Germinal center (tissue), 1 donor: Measurements from ENCODE around the gene SYPL2.
"Not testable (repeated sequence)": the region's sequence is repeated elsewhere in the genome, so short reads cannot be mapped to it uniquely, and the experiment has no call there.

Experiments
- DNase-seq: peaks from one replicate; pipeline ENCODE4 v3.0.0; 2012; ENCODE audit warnings: mixed read lengths, low spot score

Gene SYPL2

DNA sequence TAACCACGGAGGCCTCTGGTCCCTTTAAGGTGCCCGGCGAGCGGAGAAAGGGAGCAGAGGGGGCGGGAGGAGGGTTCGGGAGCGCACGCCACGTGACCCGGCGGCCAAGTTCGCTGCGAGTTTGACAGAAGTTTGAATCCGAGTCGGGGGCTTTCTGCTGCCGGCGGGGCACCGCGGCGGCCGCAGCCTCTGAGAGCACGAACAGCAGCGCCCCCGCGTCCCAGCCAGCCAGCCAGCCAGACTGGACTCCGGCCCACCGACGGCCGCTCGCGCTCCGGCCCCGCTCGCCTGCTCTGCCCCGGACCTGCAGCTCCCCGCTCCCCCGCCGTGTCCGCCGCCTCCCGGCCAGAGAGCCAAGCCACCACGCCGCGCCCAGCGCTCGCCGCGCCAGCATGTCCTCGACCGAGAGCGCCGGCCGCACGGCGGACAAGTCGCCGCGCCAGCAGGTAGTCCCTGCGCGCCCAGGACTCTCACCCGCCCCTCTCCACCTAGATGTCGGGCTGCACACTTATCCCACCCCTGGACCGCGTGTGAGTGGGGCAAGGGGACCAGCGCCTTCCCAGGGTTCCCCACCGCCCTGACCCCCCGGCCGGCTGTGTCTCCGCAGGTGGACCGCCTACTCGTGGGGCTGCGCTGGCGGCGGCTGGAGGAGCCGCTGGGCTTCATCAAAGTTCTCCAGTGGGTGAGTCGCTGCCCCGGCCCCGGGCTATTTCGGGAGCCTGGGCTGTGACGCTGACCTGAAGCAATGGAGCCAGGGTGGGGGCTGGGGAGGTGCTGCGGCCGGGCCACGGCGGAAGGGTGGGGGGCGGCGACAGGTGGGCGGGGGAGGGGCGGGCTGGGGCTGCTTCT, at the start of gene SYPL2:
TSS of gene SYPL2 (plus strand) at position 95 of the 849 bp plus-strand sequence. CDS start at position 393, 298 bp downstream.
- no peak for DNase-seq

DNA sequence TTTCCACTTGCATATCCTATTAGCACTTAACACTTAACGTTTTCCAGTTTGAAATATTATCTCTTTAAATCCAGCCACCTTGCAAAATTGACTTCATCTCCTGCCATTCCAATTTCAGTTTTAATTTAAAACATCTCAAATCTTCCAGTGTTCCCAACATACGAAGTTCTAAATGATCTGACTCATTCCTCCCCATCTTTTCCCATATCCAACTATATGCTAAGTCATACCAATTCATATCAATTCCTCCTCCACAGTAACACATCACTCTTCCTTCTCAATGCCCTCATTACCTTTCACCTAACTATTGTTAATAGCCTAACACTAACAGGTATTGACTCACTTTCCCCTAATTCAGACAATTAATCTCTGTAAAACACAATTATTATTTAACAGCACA, 42.8 kb upstream of the SYPL2 start:
- no peak for DNase-seq

GRCh38 chr1:109425391-109426280, 40.7 kb upstream of the SYPL2 start:
- DNase-seq, result peak; percentile 47

DNA sequence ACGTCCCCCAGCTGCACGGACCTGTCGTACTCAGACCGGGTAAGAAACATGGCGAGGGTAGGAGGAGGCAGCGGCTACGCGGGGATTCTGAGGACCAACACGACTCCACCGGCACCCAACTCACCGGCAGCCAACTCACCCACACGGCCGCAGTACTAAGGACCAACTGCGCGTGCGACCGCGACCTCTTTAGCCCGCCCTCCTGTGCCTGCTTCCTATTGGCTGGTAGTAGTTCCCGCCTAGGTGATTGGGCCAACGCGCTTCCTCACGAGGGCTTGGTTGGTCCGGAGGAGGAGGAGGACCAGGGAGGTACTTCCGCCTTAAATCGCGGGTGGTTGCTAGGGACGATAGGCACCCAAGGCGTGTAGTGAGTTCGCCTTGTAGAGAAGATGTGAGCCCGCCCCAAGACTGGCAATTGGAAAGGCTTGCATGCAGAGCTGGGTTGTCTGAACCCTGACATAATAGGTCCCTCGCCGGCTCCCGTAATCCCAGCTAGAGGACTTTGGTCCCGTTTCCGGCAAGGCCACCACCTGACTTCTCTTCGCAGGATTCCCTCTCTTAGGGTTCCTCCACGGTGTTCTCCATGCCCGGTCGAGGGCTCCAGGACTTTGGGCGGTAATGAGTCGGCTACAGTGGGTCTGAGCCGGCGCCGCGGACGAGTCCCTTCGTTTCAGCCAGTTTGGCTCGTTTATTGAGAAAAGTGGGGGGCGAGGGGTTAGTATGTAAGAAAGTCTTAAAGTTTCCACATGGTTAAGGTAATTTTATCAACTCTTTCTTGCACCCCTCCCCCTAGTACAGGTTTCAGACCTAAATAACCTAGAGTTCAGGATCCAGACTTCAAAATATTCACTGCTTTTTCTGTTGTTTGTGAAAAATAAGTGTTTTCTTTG, 39.8 kb upstream of the SYPL2 start, which contains the start of gene PSMA5:
TSS of gene PSMA5 (minus strand) at position 168 of the 890 bp plus-strand sequence. CDS start at position 50, 118 bp downstream.
- peak; percentile 97 for DNase-seq

DNA sequence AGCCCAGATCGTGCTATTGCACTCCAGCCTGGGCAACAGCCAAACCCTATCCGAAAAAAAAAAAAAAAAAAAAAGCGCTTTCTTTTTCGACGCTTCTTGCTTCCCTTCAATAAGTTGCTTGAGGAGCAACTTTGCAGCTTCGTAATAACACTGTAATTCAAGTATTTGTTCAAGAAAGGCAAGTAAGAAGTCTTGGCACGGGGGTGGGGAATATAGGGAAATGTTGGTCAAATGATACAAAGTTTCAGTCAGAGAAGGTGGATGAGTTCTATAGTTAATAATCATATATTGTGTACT, 39.2 kb upstream of the SYPL2 start:
- no peak for DNase-seq

DNA sequence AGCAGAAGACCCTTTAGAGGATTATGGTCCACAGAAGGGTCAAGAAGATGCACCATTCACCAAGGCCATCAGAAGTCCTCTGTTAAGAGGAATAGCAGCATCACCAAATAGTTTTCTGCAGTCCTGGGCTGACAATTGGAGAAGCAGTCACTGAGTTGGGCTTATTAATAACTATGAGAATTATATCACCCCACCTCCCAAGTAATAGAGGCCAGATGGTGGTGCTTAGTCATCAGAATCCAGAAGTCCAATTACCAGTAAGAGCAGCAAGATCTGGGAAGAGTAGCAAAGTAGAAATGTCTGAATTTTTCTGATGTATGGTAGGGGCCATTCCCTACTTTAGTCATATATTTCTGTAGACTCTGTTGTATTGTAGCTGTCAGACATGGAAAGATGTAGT, 34.0 kb upstream of the SYPL2 start:
- no peak for DNase-seq

GRCh38 chr1:109433322-109433721, 33.0 kb upstream of the SYPL2 start:
- no peak for DNase-seq

GRCh38 chr1:109434484-109434883, 31.9 kb upstream of the SYPL2 start:
- DNase-seq, result no peak

DNA sequence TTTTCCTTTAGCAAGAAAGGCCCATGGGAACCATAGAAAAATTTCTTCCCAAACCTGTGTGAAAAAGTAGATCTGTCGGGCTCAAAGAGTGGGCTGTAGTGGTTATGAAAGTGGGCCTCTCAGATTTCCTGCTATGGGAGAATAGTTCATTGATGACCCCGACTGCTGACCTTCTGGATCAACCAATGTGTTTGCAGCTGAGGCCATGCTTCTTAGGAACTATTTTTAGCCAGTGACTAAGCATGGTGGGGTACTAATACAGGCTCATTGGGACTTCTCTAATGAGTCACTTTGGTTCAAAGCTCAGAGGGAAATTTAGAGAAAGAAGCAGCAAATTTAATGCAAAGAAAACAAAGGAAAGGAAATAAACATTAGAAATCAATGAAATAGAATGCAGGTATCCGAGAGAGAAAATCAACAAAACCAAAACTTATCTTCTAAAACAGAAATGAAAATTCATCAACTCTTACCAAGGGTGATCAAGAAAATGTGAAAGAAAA, 27.5 kb upstream of the SYPL2 start:
- no peak for DNase-seq

DNA sequence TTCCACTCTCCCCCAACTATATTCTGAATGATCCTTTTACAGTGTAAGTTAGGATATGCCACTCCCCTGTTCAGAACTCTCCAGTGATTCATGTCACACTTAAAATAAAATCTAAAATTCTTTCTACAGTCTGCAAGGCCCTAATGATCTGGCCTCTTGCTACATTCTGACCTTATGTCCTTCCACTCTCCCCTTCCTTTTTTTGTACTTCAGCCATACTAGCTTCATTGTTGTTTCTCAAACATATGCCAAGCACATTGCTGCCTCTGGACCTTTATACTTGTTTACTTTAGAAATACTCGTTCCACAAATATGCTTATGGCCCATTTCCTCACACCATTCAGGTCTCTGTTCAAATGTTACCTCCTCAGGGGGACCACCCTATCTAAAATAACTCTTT, 25.3 kb upstream of the SYPL2 start:
- no peak for DNase-seq

DNA sequence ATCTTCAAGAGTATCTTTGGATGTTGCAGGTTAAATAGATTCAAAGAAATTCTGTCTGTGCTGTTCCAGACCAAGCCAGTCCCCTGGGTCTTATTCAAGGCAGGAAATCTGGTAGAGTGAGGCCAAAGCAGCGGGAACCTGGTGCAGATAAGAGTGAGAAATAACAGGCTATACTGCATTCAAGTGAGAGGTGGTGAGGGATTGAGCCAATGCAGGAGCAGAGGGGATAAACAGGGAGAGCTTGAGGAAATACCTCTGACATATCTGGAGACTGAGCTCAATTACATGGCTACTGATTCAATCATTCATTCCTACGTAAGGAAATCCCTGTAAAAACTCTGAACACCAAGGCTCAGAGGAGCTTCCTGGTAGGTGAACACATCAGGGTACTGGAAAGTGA, 22.9 kb upstream of the SYPL2 start:
- DNase-seq, result no peak

- no peak for DNase-seq
Measured at GRCh38 chr1:109444346-109444745, 22.0 kb upstream of the SYPL2 start.

DNA sequence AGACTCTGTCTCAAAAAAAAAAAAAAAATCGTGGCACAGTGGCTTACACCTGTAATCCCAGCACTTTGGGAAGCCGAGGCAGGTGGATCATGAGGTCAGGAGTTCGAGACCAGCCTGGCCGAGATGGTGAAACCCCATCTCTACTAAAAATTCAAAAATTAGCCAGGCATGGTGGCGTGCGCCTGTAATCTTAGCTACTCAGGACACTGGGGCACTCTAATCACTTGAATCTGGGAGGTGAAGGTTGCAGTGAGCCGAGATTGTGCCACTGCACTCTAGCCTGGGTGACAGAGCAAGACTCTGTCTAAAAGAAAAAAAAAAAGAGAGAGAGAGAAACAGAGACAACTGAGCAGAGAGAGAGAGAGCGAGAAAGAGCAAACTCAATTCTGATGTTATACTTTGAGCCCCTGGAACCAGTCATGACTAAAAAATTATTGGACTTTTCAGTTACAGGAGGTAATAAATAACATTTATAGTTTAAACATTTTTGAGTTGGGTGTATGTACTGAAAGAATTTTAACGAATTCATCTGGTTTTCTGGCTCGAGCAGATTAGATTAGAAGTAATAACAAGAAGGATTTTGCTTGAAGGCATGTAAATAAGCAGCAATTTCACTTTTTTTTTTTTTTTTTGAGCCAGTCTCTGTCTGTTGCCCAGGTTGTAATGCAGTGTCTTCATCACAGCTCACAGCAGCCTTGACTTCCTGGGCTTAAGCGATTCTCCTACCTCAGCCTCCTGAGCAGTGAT, 20.2 kb upstream of the SYPL2 start:
- not testable (repeated sequence) for DNase-seq

DNA sequence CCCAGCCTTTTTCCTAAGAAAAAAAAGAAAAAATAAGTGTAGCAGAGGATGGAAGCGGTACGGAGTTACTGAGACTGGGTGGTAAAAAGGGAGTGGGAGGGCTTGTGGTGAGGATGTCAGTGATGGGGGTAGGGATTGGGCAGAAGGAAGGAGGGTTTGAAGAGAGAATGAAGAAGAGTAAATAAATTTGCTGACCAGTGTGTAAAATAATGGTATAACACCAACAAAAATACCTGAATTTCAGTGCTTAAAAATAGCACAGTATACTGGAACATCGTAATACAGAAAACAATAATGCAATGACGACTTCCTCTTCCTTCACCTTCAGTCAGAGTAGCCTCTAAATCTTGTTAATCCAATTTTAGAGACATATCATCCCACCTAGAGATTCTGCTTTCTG, 18.8 kb upstream of the SYPL2 start:
- no peak for DNase-seq

GRCh38 chr1:109454497-109455133, 11.7 kb upstream of the SYPL2 start:
- no peak for DNase-seq

GRCh38 chr1:109457819-109458218, 8.5 kb upstream of the SYPL2 start:
- no peak for DNase-seq

DNA sequence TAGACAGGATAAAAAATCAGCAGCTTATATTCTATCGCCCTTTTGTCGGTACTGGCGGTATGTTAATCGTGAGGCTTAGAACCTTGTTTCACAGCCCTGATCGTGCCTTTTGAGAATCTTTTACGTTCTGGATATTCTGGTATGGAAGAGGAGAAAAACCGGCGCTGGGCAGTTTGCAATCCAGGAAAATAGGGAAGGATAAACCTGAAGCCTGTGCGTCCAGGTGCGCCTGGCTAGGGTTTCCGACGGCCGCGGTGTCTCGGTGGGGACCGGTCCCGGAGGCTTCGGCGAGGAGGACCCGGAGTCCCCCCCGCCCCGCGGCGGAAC, 258 bp upstream of the SYPL2 start:
- no peak for DNase-seq

GRCh38 chr1:109467301-109467777, 993 bp downstream of the SYPL2 start:
- no peak for DNase-seq

GRCh38 chr1:109468061-109468460, 1.7 kb downstream of the SYPL2 start:
- DNase-seq, result no peak

DNA sequence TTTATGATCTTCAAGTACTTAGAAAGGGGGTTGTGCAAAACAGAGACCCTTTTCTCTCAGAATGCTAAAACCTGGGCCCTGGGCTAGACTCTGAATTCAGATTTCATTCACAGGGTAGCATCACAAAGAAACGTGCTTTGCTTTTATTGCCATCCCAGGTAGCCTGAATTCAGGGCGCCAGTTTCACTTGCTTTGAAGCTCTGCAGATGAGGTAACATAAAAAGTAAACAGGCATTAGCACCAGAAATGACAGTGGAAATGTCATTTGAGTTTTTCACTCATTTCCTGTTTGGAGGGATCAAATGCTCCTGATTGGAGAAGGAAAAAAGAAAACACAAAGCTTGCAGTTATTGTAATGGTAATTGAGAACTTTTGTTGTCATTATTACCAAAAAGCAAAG, 2.6 kb downstream of the SYPL2 start:
- no peak for DNase-seq

- no peak for DNase-seq
Measured at GRCh38 chr1:109470245-109470644, 3.9 kb downstream of the SYPL2 start.
